ENCODE results near the gene COL6A2.
"Not testable (repeated sequence)": the region's sequence is repeated elsewhere in the genome, so short reads cannot be mapped to it uniquely, and the experiment has no call there.

COL6A2 gene

DNA sequence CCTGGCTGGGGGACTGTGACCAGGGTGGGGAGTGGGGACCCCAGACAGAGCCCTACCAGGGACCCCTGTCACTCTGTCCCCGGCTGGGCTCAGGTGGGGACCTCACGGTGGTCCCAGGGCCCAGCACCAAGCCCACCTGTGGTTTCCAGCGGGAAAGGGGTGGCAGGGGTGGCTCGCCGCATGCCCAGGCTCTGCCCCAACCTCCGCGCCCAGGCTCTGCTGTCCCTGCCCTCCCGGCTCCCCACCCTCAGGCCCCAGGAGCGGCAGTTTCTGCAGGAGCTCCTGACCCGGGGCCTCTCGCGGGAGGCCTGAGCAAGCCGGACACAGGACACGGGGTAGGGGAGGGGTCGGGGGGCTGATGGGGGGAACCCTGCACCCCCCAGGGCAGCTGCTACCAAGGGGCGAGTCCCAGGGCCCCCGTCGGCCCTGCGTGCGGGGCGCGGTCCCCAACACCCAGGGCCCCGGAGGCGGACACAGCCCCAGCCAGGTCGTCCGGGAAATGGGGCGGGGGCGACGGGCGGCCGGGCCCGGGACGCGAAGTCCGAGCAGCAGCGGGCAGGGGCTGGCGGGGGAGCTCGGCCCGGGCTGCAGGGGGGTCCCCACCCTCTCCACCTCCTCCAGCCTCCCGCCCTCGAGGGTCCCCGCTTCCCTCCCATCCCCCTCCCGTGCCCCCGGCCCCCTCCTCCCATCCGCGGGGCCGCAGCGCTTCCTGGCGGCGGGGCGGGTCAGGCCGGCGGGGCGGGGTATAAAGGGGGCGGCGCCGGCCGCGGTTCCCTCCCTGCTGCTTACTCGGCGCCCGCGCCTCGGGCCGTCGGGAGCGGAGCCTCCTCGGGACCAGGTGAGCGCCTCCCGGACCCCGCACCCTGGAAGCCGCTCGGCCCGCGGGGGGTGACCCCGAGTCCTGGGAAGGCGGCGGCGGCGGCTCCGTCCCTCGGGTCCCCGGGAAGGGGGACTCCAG lies at the start of gene COL6A2:
TSS of gene COL6A2 (plus strand) at position 777 of the 958 bp plus-strand sequence.
- peak in 1 of 2 experiments; percentile 40 for DNase-seq (ENCODE audit: low read depth in 2 of 2)

DNA sequence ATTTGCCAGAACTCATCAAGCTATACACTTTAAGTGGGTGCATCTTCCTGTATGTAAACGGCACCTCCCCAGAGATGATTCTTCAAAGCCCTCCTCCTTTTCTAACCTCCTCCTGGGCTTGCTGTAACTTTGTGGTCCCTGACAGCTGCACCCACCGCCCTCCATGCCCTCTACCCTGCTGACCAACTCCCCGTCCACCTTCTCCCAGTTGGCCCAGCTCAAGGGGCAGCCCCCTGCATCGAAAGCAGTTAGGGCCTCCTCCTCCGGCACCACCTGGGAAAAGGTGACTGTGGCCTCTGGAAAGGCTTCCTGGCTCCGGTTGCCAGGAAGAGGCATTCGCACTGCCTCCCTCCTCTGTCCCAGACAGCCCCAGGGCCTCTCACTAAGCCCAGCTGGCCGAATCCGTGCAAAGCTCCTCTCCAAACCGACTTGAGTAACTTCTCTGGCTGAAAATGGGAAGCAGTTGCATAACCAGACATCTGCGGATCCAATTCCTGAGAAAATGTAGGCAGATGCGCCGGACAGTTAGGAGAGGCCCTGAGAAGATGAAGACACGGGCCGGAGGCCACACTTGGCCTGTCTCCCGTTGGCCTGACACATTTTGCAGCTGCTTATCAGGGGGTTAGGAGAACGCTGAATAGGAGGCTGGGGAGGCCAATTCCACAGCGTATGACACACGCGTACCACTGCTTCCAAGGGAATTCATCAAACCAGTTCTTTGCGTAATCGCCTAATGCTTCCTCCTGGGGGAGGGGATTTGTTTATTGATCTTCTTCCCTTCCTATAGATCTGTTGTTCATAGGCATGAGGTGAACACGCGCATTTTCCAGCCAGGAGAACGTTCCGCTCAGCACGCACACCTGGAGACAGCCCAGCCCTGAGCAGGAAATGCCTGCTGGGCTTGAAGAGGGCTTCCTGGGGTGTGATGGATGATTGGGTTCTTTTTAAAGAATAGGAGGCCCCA lies 48.7 kb upstream of the COL6A2 start:
- DNase-seq (ENCODE audit: low read depth in 2 of 2): peak; percentile 100

DNA sequence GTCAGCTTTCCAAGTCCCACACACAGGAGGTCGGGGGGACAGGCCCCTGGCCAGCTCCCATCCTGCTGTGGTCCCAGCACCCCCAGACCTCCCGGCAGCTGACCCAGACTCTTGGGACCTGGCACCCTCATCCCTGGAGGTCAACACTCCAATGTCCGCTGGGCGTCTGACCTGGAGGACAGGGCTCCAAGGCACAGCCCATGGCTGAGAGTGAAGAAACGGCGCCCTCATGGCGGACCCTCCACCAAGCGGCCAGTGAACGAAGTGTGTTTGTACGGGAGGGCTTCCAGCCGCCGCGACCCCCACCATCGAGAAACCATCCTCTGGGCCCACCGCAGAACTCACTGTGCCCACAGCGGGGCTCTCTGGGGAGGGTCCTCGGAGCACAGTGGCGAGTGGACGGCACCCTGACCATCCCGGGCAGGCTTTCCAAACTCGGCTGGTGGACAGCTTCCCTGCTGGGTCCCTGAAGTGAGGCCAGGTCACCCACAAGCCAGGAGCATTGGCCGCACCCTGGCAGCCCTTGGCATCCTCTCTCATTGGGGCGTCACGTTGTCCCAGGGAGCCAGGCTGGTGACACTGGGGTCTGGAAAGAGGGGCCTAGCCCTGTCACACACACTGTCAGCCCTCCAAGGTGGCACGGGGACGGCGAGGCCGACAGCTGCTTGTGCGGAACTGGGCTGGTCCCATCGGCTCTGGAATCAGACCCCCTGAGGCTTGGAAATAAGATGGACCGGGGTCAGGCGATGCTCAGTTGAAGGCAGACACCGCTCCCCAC lies 47.8 kb upstream of the COL6A2 start:
- DNase-seq (ENCODE audit: low read depth in 2 of 2): no peak

DNA sequence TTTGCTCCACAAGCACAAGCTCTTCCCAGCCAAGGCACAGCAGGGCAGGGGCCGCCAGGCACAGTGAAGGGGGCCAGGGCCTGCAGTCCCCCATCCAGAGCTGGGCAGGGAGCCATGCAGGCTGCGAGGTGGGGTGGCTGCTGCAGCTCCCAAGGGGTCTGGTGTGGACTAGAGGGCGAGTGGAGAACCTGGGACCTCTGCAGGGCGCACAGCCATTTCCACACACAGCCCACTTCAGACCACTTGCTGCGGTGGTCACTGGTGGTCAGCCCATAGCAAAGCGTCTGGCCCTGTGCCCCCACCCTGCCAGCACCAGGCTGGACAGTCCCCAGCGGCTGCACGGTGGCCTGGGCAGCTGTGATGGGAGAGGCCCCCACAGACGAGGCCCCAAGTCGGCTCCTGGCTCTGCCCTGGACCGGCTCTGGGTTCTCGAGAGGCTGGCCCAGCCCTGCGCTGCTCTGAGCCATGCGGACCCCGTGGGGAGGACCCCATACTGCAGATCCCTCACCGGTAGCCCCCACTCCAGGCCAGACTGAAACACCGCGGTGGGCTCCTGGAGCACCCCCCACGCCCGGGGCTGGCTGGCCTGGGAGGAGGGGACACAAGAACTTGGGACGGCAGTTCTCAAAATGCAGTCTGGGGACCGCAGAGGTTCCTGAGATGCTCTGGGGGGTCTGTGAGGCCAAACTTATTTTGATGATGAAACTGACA lies 47.1 kb upstream of the COL6A2 start:
- DNase-seq (ENCODE audit: low read depth in 2 of 2): no peak

DNA sequence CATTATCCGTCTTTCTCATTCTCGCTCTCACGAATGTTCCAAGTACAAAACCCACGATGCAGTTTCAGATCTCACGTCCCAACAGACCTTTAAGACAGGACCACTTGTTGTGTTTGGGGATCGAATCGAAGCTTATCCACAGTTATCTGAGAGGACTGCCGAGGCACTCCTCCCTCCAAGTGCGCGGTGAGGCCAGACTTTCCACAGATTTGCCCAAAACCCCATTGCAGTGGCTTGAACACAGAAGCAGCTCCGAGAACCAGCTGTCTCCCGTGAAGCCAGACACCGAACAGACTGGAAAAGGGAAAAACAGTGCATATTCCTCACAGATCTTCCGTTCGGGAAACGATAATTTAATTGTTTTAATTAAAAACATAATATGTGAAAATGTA lies 46.5 kb upstream of the COL6A2 start:
- no peak for DNase-seq (ENCODE audit: low read depth in 2 of 2)

DNA sequence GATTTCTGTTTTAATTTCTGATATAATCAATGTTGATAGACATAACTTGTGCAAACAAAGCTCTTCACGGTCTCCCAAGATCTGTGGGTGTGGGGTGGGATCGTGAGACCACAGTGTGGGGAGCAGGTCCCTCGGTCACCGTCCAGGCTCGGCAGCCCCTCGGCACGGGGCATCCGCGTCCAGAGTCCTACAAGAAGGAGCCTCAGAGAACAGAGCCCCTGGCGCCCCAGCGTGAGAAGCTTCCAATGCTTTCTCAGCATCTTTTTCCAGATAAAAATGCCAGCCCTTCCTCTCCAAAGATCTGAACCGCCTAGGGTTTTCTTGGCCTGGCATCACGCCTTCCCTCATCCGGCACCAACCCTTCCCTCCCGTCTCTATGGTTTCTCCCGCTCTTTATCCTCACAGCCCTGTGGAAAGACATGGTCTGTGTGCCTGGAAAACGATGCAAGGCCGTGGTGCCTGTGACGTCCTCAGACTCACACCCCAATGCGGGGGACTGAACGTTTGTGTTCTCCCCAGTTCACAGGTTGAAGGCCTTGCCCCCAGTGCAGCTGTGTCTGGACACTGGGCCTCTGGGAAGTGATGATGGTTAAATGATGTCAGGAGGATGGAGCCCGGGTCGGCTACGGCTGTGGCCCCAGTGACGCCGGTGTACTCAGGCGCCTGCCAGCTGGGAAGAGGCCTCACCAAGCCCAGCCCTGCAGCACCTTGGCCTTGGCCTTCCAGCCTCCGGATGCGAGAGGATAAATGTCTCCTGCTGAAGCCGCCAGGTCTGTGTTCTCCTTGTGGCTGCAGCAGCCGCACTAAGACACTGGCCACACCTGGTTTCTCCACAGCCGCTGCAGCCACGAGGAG lies 45.9 kb upstream of the COL6A2 start:
- DNase-seq (ENCODE audit: low read depth in 2 of 2): no peak

DNA sequence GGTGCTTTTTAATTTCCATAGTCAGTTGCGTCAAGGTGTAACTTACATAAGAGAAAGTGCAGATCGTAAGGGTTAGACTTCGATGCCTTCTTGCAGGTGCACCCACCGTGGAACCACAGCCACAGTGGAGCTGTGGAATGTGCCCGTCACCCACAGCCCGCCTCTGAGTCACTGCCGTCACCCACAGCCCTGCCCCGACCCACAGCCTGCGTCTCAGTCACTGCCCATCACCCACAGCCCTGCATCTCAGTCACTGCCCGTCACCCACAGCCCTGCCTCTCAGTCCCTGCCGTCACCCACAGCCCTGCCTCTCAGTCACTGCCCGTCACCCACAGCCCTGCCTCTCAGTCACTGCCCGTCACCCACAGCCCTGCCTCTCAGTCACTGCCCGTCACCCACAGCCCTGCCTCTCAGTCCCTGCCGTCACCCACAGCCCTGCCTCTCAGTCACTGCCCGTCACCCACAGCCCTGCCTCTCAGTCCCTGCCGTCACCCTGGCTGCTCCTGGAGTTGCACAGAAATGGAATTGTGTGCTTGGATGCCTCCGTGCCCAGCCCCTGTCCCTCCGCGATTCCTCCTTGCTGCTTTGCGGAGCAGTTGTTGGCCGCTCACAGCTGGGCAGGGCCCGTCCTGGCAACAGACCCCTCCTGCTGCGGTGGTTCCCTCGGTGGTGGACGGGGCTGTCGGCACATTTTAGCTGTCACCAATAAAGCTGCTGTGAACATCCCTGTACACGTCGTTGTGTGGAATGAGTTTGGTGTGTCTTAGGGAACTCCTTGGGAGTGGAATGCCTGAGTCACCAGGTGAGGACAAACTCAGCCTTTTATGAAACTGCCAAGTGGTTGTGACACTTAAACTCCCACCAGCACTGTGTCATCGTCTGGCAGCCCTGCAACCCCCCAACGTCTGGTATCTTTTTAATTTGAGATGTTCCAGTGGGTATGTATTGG lies 44.9 kb upstream of the COL6A2 start:
- DNase-seq (ENCODE audit: low read depth in 2 of 2): peak; percentile 42 to 51

DNA sequence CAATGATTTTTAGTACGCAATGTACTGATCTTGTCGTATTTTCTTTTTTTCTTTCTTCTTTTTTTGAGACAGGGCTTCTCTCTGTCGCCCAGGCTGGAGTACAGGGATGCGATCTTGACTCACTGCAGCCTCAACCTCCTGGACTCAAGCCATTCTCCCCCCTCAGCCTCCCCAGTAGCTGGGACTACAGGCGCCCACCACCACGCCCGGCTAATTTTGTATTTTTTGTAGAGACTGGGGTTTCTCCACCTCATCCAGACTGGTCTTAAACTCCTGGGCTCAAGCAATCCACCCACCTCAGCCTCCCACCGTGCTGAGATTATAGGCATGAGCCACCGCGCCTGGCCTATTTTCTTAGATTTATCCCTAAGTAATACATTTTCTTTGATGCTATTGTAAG lies 43.9 kb upstream of the COL6A2 start:
- DNase-seq (ENCODE audit: low read depth in 2 of 2): no peak

DNA sequence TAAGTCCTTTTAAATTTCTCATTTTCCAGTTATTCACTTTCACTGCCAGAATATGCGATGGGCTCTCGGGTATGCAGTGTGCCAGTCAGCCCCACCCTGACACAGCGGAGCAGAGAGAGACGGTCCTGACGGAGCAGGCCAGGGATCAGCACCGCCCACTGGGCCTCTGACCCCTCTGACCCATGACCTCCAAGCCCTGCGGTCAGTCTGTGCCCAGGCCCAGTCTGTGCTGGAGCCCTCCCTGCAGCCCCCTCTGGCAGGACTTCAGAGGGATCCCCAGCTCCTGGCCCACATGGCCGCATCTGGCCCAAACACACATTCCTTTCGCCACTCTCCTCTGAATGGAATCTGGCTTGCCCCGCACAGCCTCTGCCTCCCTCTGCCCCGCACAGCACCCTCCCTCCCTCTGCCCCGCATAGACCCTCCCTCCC lies 43.4 kb upstream of the COL6A2 start:
- no peak for DNase-seq (ENCODE audit: low read depth in 2 of 2)

DNA sequence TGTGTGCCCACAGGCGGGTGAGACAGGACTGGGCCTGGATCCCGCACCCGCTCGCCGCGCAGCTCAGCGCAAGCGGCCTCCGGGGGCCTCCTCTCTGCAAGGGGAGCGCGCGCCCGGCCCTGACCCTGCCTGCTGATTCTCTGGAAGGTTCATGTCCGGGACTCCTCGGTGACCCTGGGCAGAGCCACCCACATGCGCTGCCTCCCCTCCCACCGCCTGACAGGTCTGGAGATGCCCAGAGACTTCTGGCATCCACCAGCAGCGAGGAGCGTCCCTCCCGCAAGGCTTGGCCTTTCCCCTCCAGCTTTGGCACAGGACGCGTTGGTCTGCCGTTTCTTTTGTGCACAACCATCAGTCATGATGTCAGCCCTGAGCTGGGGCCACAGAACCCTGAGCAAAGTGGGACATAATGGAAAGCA lies 42.0 kb upstream of the COL6A2 start:
- no peak for DNase-seq (ENCODE audit: low read depth in 2 of 2)

DNA sequence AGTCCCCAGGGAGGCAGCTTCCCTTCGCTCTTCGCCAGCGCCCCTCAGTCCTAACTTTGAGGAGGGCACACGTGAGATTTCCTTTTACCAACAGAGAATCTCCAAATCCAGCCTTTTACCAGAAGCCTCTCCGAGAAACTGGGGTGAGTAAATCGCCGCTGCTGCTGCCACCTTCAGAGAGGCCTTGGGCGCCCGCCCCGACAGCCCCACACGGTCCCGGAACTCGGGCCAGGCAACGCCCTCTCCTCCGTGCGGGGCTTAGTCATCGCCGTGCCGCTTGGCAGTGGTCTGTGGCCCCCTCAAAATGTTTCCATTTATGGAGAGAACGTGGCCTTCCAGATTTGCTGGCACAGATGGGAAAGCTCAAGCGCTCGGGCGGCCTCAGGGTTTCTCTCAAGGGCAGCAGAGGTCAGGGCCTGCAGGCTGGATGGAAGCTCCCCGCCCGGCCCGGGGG lies 41.4 kb upstream of the COL6A2 start:
- peak; percentile 67 for DNase-seq (ENCODE audit: low read depth in 2 of 2)

DNA sequence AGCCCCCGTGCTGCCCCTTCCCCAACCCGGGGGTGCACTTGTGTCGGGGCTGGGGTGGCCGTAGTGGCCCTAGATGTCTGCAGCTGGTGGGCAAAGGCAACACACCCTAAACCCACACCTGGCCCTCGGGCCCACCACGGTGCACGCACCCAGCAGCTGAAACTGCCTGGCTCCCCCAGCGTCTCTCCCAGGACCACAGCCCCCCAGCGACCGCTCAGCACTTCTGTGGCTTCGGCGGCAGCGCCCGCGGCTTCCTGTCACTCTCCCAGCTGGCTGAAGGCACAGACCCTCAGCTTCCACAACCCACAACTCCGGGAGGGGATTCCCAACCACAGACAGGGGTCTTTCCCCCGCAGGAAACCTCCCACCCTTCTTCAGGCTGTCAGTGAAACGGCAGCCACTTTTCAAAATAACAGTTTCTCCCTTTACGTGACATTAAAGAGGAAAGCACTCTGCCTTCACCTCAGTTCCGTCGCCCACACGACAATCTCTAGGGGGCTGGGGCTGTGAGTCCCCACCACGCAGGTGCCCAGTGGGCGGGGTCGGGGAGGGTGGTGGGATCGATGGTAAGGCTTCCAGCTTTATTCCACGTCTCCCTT lies 40.7 kb upstream of the COL6A2 start:
- DNase-seq (ENCODE audit: low read depth in 2 of 2): no peak

DNA sequence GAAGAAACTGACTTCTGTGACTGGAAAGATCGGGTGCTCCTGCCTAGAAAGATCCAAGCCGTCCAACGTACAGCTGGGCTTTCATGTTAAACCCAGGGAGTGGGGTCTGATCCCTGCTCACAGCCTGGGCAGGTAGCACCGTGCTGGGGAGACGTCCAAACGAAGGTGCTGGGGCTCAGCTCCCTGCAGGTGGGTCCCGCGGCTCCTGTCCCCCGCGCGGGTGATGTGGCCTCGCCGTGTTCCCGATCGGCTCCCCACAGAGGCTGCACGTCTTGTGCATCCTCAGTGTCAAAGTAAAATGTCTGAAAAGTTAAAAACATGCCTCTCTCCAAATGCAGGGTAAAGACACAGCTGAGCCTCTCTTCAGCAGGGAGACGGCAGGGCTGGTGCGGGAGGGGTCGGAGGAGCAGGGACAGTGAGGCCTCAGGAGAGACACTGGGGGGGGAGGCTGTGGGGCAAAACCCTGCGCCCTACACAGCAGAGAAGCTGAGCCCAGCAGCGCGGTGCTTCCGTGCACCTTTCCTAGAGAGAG lies 40.1 kb upstream of the COL6A2 start:
- DNase-seq (ENCODE audit: low read depth in 2 of 2): no peak

DNA sequence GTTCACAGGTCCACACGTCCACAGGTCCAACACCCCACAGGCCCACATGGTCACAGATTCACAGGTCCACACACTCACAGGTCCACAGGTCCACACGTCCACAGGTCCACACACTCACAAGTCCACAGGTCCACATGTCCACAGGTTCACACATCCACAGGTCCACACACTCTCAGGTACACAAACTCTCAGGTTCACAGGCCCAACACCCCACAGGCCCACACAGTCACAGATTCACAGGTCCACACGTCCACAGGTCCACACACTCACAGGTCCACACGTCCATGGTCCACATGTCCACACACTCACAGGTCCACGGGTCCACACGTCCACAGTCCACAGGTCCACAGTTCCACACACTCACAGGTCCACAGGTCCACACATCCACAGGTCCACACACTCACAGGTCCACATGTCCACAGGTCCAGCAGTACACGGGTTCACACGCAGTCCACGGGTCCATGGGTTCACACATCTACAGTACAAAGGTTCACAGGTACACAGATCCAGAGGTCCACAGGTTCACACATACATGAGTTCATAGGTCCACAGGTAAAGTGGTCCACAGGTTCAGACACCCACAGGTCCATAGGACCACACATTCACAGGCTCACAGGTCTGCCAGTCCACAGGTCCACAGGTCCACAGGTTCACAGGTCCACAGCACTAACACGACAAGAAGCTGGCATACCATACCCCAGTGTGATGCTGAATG lies 39.3 kb upstream of the COL6A2 start:
- no peak for DNase-seq (ENCODE audit: low read depth in 2 of 2)

DNA sequence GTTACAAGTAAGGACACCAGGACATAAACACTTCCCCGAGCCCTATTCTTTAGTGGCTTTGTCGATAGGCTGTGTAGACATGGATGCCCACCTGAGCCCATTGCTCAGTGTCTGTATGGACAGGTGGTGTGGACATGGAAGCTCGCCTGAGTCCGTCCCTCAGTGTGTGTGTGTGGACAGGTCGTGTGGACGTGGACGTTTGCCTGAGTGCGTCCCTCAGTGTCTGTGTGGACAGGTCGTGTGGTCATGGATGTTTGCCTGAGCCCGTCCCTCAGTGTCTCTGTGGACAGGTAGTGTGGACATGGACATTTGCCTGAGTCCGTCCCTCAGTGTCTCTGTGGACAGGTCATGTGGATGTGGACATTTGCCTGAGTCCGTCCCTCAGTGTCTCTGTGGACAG lies 38.7 kb upstream of the COL6A2 start:
- DNase-seq (ENCODE audit: low read depth in 2 of 2): no peak

DNA sequence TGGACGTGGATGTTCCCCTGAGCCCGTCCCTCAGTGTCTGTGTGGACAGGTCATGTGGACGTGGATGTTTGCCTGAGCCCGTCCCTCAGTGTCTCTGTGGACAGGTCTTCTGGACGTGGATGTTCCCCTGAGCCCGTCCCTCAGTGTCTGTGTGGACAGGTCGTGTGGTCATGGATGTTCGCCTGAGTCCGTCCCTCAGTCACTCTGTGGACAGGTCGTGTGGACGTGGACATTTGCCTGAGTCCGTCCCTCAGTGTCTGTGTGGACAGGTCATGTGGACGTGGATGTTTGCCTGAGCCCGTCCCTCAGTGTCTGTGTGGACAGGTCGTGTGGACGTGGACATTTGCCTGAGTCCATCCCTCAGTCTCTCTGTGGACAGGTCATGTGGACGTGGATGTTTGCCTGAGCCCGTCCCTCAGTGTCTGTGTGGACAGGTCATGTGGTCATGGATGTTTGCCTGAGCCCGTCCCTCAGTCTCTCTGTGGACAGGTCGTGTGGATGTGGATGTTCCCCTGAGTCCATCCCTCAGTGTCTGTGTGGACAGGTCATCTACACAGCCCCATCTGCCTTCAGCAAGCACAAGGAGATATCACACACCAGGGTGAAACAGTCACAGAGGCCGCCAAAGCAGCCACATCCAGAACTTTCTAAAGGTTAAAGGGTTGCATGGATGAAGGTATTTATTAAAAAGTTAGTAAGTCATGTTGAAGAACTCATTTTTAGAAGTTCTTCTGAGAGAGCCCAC lies 38.0 kb upstream of the COL6A2 start:
- not testable (repeated sequence) for DNase-seq (ENCODE audit: low read depth in 2 of 2)

All from fibroblast of skin of left quadriceps (primary cell).